Putamen (tissue), 1 donor: Measurements from ENCODE around the gene HNRNPR.
A peak's percentile ranks its signal among the peaks of the same experiment; 100 is the strongest.
"Not testable (repeated sequence)": the region's sequence is repeated elsewhere in the genome, so short reads cannot be mapped to it uniquely, and the experiment has no call there.

Experiments used
- DNase-seq: peaks from one replicate; pipeline ENCODE4 v3.0.0-alpha.2; 2016; ENCODE audit warnings: low spot score

HNRNPR gene

DNA sequence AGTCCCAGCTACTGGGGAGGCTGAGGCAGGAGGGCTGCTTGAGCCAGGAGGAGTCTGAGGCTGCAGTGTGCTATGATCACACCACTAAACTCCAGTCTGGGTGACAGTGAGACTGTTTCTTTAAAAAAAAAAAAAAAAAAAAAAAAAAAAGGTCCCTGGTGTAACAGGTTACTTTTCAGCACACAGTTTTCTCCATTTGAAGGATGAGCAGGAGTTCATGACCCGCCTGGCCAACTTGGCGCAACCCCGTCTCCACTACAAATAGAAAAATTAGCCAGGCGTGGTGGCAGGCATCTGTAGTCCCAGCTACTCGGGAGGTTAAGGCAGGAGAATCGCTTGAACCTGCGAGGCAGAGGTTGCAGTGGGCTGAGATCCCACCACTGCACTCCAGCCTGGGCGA, 12.4 kb downstream of the HNRNPR start:
- no peak for DNase-seq

- DNase-seq: no peak
These were observed 13.2 kb downstream of the HNRNPR start for GRCh38 chr1:23330846-23331245.

GRCh38 chr1:23325393-23325792, 18.7 kb downstream of the HNRNPR start:
- DNase-seq: no peak

GRCh38 chr1:23322770-23323169, 21.3 kb downstream of the HNRNPR start:
- no peak for DNase-seq

GRCh38 chr1:23310280-23310679, 33.8 kb downstream of the HNRNPR start:
- not testable (repeated sequence) for DNase-seq

GRCh38 chr1:23304140-23304620, 39.9 kb downstream of the HNRNPR start:
- no peak for DNase-seq

GRCh38 chr1:23303524-23303923, 40.6 kb downstream of the HNRNPR start:
- no peak for DNase-seq

DNA sequence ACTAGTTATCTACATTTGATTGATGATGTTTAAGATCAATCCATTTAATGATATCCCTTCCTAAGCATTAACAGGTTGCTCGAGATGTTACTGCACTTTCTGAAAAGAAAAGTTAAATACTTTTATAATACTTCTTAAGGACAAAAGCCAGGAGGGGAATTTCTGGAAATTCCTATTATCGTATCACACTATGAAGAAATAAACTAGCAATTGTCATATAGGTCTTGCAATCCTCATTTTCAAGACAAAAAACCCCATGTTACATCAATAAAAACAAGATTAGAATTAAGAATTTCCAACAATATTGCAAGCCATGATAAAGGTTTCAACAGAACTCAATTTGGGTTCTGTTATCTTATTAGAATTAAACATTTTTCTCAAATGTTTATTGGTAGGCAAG, 47.2 kb downstream of the HNRNPR start:
- DNase-seq: no peak

- peak; percentile 70 for DNase-seq
These were observed 52.4 kb downstream of the HNRNPR start for GRCh38 chr1:23291706-23292105.

GRCh38 chr1:23290836-23291565, 53.1 kb downstream of the HNRNPR start:
- DNase-seq: no peak

GRCh38 chr1:23288671-23289070, 55.4 kb downstream of the HNRNPR start:
- no peak for DNase-seq

GRCh38 chr1:23288201-23288600, 55.9 kb downstream of the HNRNPR start:
- no peak for DNase-seq

DNA sequence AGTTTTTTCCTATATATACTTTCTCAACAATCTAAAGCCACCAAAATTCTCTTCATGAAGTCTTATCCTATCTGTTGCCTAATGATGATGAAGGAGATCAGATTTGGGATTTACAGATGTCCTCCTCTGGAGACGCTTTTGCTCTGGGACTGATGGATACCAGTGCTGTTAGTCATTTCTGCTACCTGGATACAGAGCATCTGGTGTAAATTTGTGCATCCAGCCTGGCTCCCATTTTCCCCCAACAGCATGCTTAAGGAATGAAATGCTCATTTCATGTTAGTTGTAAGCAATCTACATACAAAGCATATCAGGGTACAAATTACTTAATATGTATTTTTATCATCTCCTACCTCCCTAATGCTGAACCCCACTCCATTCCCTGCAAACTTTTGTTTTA, 57.7 kb downstream of the HNRNPR start:
- DNase-seq: no peak

GRCh38 chr1:23283667-23284602, 60.1 kb downstream of the HNRNPR start:
- DNase-seq: peak; percentile 37

- no peak for DNase-seq
These were observed 61.1 kb downstream of the HNRNPR start for GRCh38 chr1:23282957-23283356.

GRCh38 chr1:23278717-23279116, 65.4 kb downstream of the HNRNPR start:
- no peak for DNase-seq

GRCh38 chr1:23276531-23276930, 67.6 kb downstream of the HNRNPR start:
- DNase-seq: no peak

GRCh38 chr1:23274134-23274505, 70.0 kb downstream of the HNRNPR start:
- DNase-seq: no peak

- no peak for DNase-seq
These were observed 70.5 kb downstream of the HNRNPR start for GRCh38 chr1:23273450-23274133.

DNA sequence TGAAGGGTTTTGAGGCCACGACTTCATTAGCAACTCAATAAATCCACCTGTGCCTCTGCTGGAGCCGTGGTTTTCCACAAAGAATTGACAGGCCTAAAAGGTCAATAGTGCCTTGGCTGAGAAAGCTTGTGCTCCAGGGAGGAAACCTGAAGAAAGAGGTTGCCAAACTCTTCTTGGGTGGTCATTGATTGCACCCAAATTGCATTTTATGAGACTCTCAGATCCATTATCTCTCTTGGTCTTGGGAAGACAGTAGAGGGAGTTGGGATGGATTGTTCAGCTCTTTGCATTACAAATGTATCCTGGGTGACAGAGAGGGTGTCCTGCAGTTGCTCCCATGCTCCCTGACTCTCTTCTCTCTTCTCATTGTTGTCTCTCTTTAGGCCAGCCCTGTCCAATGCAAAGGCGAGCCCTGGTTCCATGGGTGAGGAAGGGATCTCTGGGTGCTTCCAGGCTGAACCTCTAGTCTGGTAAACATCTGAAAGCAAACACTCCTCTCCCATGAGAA, 80.7 kb downstream of the HNRNPR start:
- DNase-seq: no peak

DNA sequence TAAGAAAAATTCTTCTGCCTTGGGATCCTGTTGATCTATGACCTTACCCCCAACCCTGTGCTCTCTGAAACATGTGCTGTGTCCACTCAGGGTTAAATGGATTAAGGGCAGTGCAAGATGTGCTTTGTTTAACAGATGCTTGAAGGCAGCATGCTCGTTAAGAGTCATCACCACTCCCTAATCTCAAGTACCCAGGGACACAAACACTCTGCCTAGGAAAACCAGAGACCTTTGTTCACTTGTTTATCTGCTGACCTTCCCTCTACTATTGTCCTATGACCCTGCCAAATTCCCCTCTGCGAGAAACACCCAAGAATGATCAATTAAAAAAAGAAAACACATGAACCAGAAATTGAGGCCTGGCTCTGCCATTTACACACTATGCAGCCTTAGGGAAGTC, 86.0 kb downstream of the HNRNPR start:
- DNase-seq: not testable (repeated sequence)

DNA sequence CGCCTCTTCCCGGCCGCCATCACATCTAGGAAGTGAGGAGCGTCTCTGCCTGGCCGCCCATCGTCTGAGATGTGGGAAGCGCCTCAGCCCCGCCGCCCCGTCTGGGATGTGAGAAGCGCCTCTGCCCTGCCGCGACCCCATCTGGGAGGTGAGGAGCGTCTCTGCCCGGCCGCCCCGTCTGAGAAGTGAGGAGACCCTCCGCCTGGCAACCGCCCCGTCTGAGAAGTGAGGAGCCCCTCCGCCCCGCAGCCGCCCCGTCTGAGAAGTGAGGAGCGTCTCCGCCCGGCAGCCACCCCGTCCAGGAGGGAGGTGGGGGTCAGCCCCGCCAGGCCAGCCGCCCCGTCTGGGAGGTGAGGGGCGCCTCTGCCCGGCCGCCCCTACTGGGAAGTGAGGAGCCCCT, 86.7 kb downstream of the HNRNPR start:
- DNase-seq: not testable (repeated sequence)
